ENCODE data around the gene LRRC7. TPM values are rescaled to one million over a fixed set of nuclear protein-coding genes. Genes with fewer than 3 reads are reported as not detected.

Gene LRRC7
- polyA plus RNA-seq, 1 donor from 2014 or later, result 141 TPM

GRCh38 chr1:70150444-70150843 lies 582.7 kb downstream of the LRRC7 start:
- Histone ChIP-seq H4K20me1 (ENCODE audit: insufficient read depth) (no peaks in the 10 kb centered on the region), H3K9ac (ENCODE audit: low read length) (no peak overlapping the region), H3K36me3 (ENCODE audit: insufficient read depth, low read length) (peaks cover 16% of the 10 kb centered on the region), H3K4me2 (ENCODE audit: low read length) (no peak overlapping the region), H3K27me3 (ENCODE audit: insufficient read depth, low read depth, low read length) (no peaks in the 10 kb centered on the region), H3K27ac (ENCODE audit: low read length) (no peak overlapping the region), H3K9me2 (ENCODE audit: insufficient read depth, low read length) (no peaks in the 10 kb centered on the region), H2AFZ (ENCODE audit: low read depth, low read length) (no peak overlapping the region), H3K9me3 (ENCODE audit: low read length) (no peaks in the 10 kb centered on the region), H3F3A (ENCODE audit: insufficient read depth, low read length, poor library complexity, severe bottlenecking) (no peaks in the 10 kb centered on the region), H3K4me3 (ENCODE audit: low read length) (no peak overlapping the region), H3K79me2 (replicated peaks; ENCODE audit: insufficient read depth, low read length) (no peaks in the 10 kb centered on the region)
- TF ChIP-seq CTCF (IDR thresholded peaks at IDR 0.05; ENCODE audit: poor library complexity, severe bottlenecking) (no peak), EP300 (conservative IDR thresholded peaks at IDR 0.05; ENCODE audit: poor library complexity, severe bottlenecking) (no peak), SMC3 (conservative IDR thresholded peaks at IDR 0.05; ENCODE audit: poor library complexity) (no peak), POLR2AphosphoS5 (IDR thresholded peaks at IDR 0.05) (no peak), MXI1 (conservative IDR thresholded peaks at IDR 0.05; ENCODE audit: poor library complexity, severe bottlenecking) (no peak), RAD21 (conservative IDR thresholded peaks at IDR 0.05) (no peak), EZH2 (IDR thresholded peaks at IDR 0.05; ENCODE audit: borderline replicate concordance, insufficient read depth, low read length, poor library complexity, severe bottlenecking) (no peak), REST (IDR thresholded peaks at IDR 0.05; ENCODE audit: borderline replicate concordance) (no peak), TAF1 (IDR thresholded peaks at IDR 0.05; ENCODE audit: low read depth) (no peak)

- H2AFZ ChIP-seq (ENCODE audit: low read depth, low read length), result no peak overlapping the region
- H4K20me1 ChIP-seq (ENCODE audit: insufficient read depth), result no peaks in the 10 kb centered on the region
- no peak overlapping the region for H3K4me3 ChIP-seq (ENCODE audit: low read length)
- H3K9me2 ChIP-seq (ENCODE audit: insufficient read depth, low read length), result no peaks in the 10 kb centered on the region
- no peaks in the 10 kb centered on the region for H3K79me2 ChIP-seq (replicated peaks; ENCODE audit: insufficient read depth, low read length)
- H3K27me3 ChIP-seq (ENCODE audit: insufficient read depth, low read depth, low read length), result no peaks in the 10 kb centered on the region
- H3F3A ChIP-seq (ENCODE audit: insufficient read depth, low read length, poor library complexity, severe bottlenecking), result no peaks in the 10 kb centered on the region
- H3K4me2 ChIP-seq (ENCODE audit: low read length), result no peak overlapping the region
- no peak overlapping the region for H3K9ac ChIP-seq (ENCODE audit: low read length)
- no peaks in the 10 kb centered on the region for H3K9me3 ChIP-seq (ENCODE audit: low read length)
- no peak overlapping the region for H3K27ac ChIP-seq (ENCODE audit: low read length)
- TF ChIP-seq REST (IDR thresholded peaks at IDR 0.05; ENCODE audit: borderline replicate concordance), result no peak
- TF ChIP-seq SMC3 (conservative IDR thresholded peaks at IDR 0.05; ENCODE audit: poor library complexity), result no peak
- no peak for TF ChIP-seq EZH2 (IDR thresholded peaks at IDR 0.05; ENCODE audit: borderline replicate concordance, insufficient read depth, low read length, poor library complexity, severe bottlenecking)
- TF ChIP-seq EP300 (conservative IDR thresholded peaks at IDR 0.05; ENCODE audit: poor library complexity, severe bottlenecking), result no peak
- TF ChIP-seq POLR2AphosphoS5 (IDR thresholded peaks at IDR 0.05), result no peak
- no peak for TF ChIP-seq MXI1 (conservative IDR thresholded peaks at IDR 0.05; ENCODE audit: poor library complexity, severe bottlenecking)
- no peak for TF ChIP-seq TAF1 (IDR thresholded peaks at IDR 0.05; ENCODE audit: low read depth)
- TF ChIP-seq CTCF (IDR thresholded peaks at IDR 0.05; ENCODE audit: poor library complexity, severe bottlenecking), result no peak
- TF ChIP-seq RAD21 (conservative IDR thresholded peaks at IDR 0.05), result no peak
- peaks cover 12% of the 10 kb centered on the region for H3K36me3 ChIP-seq (ENCODE audit: insufficient read depth, low read length)
Measured at GRCh38 chr1:70153739-70154138, 586.0 kb downstream of the LRRC7 start.

All from neural cell (in vitro differentiated cells).